SK-MEL-5 (cell line): Measurements from ENCODE around the gene CEP43. TPM values are rescaled to one million over a fixed set of nuclear protein-coding genes. Genes with fewer than 3 reads are reported as not detected.
A peak's percentile ranks its signal among the peaks of the same experiment; 100 is the strongest.

ENCODE experiments used
- DNase-seq: peaks from one replicate; pipeline ENCODE4 v3.0.0-alpha.2; 2016; ENCODE audit warnings: low read depth, low spot score
- in situ Hi-C: cut with HindIII; loops from 2 replicates; pipeline ENCODE4 v1.10.0; 2016; ENCODE audit warnings: low sequenced_read_pairs, high pct_unique_total_duplicates, low pct_unique_long_range_greater_than_20kb
- total RNA-seq: library from RNA; depleted of rRNA; stranded (reverse); fragments of >200 nt; shearing (Covaris generic); gene quantifications from 2 replicates; pipeline ENCODE4 v1.2.3, GENCODE V29; 2014

CEP43 gene
- total RNA-seq, 1 experiment from 2014 or later, result 13.2 TPM

DNA sequence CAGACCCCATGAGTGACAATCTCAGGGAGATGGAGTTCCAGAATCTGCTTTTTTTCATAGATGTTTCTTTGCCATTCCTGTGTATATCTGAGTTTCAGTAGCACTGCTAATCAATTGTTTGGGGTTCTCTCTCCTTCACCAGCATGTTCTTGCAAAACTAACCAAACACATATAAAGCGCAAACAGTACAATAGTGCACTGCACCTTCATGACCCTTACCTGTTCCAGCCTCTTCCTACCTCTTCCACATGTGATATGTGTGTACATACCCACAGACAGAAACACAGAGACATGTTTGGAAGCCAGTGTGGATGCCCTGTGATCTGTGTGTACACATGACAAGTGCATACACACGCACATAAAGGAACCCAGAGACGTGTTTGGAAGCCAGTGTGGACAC, 1.8 kb upstream of the CEP43 start:
- DNase-seq, result no peak
- in situ Hi-C loops, result no loop called here

DNA sequence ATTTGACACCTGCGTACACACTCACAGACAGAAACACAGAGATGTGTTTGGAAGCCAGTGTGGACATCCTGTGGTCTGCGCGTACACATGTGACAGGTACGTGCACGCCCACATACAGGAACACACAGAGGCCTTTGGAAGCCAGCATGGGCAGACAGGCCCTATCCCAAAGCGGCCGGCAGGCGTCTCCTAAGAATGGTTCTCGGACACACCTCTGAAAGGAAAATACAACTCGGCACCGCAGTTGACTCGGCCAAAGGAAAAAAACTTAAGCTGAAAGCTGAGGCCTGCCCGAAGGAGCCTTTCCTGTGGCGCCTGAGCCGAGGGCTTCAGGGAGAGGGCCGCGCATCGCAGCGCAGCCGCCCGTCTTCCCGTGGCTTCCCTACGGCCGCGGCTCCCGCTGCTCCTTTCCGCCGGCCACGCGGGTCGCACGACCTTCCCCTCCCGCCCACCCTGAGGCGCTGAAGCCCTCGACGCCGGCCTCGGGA, 1.4 kb upstream of the CEP43 start:
- in situ Hi-C loops, result no loop called here

DNA sequence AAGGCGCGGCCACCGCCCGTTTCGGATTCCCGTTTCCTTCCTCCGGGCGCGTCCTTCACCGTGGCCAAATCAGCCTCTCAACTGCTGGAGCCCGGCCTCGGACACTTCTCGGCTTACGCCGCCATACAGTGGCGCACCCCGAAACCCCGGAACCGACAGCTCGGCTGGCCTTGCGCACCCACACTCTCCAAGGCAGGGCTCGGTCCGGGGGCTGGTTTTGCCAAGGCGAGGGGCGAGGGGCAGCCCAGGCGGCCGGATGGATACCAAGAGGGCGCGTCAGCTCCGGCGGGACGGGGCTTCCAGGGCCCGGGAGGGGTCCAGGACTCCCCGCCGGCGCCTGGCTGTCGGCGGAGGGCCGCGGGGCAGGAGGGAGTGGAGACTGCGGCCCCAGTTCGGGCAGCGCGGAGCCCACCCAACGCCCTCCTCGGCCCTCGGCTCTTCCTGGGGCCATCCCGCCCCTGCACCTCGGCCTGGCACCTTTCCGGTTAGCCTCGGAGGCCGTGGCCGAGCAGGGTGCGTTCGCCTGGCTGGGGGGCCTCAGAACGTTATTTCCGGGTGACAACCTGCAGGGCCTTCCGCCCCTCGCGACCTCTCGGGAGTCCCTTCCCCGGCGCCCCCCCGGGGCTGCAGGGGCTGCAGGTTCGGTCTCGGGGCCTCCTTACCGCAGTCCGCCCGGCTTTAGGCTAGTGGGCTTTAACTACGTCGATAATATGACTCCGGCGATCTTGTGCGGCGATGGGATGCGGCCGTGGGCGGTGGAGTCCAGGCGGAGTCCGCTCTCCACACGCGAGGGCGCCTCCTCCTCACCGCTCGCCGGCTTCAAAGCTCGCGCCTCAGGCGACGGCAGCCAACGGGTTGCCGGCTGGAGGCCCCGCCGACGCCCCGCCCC, 697 bp upstream of the CEP43 start:
- in situ Hi-C loops, result no loop called here
- peak; percentile 2 for DNase-seq

More for the DNA sequence above, 1.4 kb upstream of the CEP43 start:
- peak; percentile 83 for DNase-seq

DNA sequence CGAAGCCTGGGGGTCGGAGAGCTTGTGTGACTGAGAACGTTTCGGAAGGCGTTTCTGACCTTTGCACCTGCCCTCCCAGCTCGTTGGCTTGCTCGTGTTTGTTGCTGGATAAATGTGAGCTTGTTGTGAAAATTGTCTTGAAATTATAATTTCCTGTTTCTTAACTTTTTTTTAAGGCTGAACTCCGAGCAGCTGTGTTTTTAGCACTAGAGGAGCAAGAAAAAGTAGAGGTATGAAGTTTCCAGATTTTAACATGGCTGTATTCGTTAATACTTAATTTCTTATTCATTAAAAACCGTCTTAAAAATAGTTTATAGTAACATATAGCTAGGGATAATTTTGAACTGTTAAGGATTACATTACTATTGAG, 672 bp downstream of the CEP43 start:
- in situ Hi-C loops, result no loop called here
- DNase-seq, result no peak

DNA sequence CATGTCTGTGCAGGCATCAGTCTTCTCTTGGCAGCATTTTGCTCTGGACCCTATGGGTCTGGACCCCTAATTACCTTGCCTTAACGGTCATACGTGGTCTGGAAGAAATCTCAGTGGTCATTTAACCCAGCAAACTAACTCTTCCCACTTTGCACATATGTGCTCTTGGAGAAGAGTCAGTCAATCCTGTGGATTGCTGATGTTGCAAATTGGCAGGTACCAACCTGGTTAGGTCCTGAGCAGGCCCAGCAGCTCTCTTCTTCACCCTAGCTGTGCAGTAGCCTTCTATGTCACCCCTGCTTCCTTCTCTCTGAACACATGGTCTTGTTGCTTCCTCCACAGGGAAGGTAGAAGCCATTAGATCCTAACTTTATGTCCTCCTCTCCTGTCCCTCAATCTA, 1.6 kb downstream of the CEP43 start:
- no peak for DNase-seq
- in situ Hi-C loops, result no loop called here

DNA sequence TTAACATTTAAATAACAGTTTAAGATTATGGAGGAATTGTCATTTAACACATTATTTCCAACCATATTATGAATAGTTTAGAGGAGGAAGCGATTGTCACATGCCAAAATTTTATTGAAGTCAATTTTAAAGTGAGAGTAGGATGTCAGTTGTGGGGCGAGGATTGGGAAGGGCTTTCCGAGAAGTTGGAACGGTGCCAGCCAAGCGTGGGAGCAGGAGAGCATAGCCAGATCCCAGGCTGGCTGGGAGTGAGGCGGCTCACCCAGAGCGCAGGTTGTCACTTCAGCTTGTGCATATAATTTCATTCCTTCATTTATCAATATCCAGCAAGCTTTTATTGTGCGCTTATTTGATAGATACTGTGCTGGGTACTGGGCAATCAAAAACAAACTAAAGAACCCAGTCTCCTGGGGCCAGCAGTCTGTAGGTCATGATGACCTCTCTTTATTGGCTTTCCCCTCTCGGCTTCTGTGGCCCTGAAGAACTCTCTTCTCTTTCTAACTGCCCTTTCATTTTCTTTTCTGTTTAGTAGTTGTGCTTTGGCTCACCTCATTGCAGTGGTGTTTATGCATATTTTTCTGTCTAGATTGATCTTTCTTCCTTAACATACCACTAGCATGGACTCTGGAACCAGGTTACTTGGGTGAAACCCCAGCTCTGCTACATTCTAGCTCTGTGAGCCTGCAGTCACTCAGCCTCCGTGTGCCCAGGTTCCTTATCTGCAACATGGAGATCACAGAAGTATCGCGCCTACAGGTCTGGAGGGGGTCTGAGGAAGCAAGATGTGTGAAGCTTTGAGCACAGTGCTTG, 6.4 kb downstream of the CEP43 start:
- no peak for DNase-seq
- in situ Hi-C loops, result no loop called here

DNA sequence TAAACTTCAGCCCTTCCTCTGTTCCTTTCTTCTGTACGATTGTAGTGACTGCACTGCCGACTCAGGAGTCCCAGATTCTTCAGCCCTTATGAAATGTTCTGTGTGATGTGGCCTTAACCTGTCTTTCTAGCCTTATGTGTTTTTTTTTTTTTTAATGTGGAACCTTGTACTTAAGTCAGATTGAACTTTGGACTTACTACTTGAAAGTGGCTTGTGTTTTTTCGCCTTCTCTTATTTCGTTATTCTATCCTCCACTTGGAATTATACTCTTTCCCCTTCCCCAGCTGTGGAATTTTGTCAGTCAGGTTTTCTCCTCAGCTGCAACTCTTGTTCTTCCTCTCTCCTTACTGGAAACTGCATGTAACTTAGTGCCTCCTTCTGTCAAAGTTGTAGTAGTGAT, 8.8 kb downstream of the CEP43 start:
- no peak for DNase-seq
- in situ Hi-C loops, result no loop called here

DNA sequence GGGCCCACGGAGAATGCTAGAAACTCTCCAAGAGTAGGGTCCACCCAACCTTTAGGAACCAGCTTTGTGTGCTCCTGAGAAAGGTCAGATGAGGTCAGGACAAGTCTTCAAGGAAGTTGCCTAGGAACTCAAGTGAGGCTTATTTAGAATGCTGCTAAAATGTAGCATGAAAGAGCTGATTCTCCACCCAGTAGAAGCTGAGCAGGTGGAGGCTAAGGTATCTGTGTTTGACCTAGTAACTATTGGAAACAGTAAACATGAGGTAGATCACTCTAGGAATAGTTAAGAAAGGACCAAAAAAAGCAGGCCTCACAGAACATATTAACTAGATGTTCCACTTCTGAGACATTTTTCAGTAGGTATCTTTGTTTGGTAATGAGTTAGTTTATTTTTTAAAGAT, 13.9 kb downstream of the CEP43 start:
- no peak for DNase-seq
- in situ Hi-C loops, result no loop called here

DNA sequence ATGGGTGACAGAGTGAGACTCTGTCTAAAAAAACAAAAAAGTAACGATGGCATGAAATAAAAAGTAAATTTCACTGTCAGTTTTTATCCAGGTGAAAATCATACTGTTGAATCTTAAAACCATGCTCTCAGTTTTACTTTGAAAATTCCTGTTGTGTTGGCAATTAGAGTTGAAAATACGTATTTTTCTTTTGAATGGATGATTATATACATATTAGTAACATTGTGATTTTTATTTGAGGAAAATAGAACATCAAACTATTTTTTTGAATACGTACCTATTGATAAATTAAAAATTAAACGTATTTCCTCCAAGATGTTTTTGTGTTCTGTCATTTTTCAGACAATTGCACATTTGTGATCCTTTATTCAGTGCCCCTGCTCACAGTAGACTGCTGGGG, 14.7 kb downstream of the CEP43 start:
- in situ Hi-C loops, result no loop called here
- no peak for DNase-seq

DNA sequence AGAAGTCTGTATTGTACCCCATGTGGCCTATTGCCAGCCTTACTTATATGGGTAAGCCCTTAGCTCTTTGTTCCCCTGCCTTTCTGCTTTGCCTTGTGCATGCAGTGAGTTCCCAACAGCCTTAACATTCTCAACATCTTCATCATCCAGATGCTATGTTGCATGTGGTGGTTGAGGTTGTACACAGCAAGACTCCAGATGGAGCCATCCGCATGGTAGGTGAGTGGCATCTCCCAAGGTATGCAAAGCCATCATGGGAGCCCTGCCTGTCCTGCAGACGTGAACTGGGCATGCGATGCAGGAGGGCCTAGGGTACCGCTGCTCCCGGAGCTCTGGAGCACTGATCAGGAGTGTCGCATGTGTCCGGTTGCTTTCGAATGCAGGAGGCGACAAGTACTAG, 16.1 kb downstream of the CEP43 start:
- in situ Hi-C loops, result no loop called here
- DNase-seq, result no peak

DNA sequence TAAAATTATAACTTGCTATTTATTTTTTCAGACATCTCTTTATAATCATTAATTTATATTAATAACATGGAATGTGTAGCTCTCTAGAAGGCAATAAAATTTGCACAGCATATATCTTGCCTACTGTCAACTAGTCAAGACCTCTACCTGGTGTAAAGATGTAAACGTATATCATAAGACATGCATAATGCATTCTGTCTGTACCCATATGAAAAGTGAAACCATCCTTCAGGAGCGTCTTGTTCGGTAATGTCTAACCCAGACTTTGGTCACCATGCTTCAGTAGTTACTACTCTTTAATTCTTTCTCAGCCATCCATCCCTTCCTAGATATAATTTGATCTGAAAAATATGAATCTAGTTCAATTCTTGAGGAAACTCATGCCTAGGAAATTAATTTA, 21.0 kb downstream of the CEP43 start:
- in situ Hi-C loops, result no loop called here
- no peak for DNase-seq

DNA sequence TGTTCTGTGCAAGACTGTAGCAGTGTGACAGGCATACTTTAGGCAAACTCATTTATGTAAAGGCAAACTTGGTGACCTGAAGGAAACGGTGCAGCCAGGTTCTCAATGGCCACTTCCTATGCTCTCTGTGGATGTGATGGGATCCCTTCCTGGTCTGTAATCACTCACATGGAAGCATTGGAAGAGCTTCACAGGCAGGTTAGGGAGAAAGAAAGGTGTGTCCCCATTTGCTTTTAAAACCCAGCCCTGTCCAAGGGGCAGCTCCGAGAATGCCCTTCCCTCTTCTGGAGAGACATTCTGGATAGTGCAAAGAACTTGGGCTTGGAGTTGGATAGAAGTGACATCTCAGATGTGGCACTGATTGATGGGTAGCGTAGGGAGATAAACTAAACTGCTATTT, 28.1 kb downstream of the CEP43 start:
- in situ Hi-C loops, result no loop called here
- DNase-seq, result no peak

DNA sequence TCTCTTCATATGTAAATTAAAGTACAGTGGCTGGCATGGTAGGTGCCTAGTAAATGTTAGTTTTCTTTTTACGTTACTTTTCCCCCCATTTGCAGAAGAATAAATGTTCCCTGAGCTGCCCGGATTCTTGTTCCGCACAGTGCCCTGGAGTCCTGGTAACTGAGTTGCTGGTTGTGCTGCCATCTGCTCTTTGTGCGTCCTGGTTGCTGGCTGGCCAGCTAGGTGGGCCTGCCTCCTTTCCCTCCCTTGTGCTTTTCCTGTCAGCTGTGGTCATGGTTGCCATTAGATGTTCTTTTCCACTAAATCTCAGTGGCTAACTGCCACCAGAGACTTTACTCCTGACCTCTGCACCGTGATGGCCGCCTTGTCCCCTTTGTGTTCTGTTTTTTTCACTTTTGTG, 28.6 kb downstream of the CEP43 start:
- in situ Hi-C loops, result no loop called here
- no peak for DNase-seq

DNA sequence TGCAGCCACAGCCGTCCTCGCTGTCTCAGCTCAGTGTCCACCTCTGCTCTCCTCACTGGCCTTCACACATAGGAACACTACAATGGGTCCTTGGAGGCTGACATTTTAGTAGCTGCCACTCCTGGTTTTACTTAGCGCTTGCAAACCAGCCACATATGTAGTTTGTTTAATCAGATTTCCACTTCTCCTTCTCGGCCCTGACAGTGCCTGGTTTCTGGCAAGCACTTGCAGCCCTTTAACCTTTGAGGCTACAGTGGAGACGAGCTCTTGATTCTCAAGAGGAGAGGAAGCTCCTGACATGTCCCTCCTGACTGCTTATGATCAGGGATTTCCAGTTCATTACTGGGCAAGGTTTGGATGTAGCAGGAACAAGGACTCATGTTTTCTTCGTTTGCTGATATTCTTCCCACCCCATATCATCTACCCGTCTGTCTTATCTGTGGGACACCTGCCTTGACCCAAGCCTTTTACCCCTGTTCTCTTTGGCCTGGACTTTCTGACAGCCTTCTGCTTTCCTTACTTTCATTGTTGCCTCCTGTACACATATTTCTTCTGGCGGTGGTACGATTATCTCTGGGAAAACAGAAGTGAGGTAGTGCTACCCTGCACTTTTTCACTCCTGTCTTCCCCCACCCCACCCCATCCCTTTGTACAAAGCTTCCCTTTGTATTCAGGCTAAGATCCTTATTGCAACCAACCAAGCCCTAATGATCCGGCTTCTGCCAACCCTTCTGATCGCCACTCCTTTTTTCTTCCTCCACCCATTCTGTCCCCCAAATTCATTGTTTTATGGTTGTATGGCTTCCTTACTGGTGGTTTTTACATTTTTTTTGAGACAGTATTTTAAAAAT, 31.2 kb downstream of the CEP43 start:
- in situ Hi-C loops, result no loop called here

DNA sequence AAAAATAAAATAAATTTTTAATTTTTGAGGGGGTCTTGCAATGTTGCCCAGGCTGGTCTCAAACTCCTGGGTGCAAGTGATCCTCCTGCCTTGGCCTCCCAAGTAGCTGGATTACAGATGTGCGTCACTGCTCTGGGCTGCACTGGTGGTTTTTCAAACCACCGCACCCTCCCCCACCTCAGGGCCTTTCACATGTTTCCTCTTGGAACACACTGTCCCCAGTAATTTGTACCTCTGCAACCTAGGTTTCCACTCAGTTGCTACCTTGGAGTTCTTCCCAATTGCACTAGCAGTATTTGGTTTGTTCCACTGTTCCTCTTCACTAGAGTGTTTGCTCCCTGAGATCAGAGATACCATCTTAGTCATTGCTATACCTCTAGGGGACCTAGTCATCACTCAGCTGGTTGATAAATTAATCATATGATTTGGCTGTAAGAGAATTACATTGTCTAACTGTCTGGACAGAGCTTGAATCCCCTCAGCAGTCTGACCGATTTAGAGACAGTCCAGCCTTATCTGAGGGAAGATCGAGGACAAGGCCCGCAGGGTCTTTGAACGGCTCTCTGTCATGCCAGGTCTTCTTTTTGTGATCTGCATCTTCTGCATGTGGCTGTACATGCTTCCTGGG, 32.0 kb downstream of the CEP43 start:
- DNase-seq, result peak; percentile 50
- in situ Hi-C loops, result no loop called here

More for the DNA sequence above, 31.2 kb downstream of the CEP43 start:
- no peak for DNase-seq

DNA sequence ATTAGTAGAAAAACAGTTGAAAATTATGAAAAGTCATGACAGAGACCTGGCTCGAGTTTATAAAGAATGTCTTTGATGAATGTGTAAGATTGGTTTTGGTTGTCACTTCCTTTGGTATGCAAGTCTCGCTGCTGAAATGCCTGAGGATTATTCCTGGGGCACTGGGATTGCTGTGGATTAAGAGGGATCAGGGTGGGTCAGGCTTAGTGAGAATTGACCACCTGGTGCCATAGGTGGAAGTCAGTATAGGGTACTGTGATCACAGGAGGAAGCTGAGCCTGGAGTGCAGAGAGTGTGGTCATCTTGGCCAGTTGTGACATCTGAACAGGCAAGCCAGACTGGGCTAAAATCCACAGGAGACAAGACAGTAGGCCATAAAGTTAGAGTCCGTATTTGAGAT, 34.9 kb downstream of the CEP43 start:
- no peak for DNase-seq
- in situ Hi-C loops, result no loop called here

DNA sequence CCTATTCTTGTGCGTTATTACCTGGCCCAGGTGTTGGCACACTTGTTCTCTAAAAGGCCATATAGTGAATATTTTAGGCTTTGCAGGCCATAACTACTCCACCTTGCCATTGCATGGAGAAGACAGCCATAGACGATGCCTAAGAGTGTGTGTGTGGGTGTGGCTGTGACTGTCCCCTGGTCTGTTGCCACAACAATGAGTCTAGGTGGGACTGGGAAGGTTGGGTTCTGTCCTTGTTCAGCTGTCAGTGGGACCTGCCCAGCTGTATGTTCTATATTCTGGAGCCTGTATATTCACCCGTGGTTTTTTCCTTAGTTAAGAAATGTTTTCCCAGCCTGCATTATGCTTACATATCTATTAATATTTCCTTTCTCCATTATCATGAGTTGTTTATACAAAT, 38.6 kb downstream of the CEP43 start:
- DNase-seq, result no peak
- in situ Hi-C loops, result no loop called here
